Neural cell (in vitro differentiated cells): ENCODE measurements around the gene ANKRD10.

Experiments used
- CTCF ChIP-seq: fragments of 450-650 bp; IDR thresholded peaks from 2 replicates; pipeline ENCODE4 v1.5.1; 2014; ENCODE audit warnings: antibody characterized with exemption, mild to moderate bottlenecking, moderate library complexity; ENCODE audit not compliant: poor library complexity, severe bottlenecking
- EZH2 ChIP-seq: fragments of 200-600, 300-800 bp; shearing (Covaris generic), sonication (generic); IDR thresholded peaks from 2 replicates; pipeline ENCODE4 v1.6.1; 2014; ENCODE audit warnings: antibody characterized with exemption, low read length, borderline replicate concordance, mild to moderate bottlenecking; ENCODE audit not compliant: insufficient read depth, poor library complexity, severe bottlenecking
- POLR2AphosphoS5 ChIP-seq: IDR thresholded peaks from 2 replicates; pipeline ENCODE4 v1.6.1; 2012
- RAD21 ChIP-seq: fragments of 450-650 bp; conservative IDR thresholded peaks from 2 replicates; pipeline ENCODE4 v1.6.1; 2014; ENCODE audit warnings: antibody characterized with exemption, mild to moderate bottlenecking, moderate library complexity
- REST ChIP-seq: IDR thresholded peaks from 2 replicates; pipeline ENCODE4 v1.6.1; 2012; ENCODE audit warnings: borderline replicate concordance

- TF ChIP-seq CTCF (no peak), RAD21 (no peak), EZH2 (no peak), REST (no peak), POLR2AphosphoS5 (no peak)
Measured at GRCh38 chr13:110830331-110830730, 84.5 kb downstream of the ANKRD10 start.
